Endothelial cell of umbilical vein (primary cell): Measurements from ENCODE around the gene TUBB4A.

Experiments
- CTCF ChIP-seq, 2 donors: IDR thresholded peaks; 1 replicate in 1 of 2; 2 replicates in 1 of 2; pipeline ENCODE4 v1.5.1; 2011; ENCODE audit warnings: low read length in 2 of 2, mild to moderate bottlenecking in 2 of 2, moderate library complexity in 2 of 2, control low read depth in 1 of 2, inconsistent platforms in 1 of 2, low read depth in 1 of 2; ENCODE audit not compliant: insufficient read depth in 1 of 2; ENCODE audit errors: extremely low read depth in 1 of 2
- EZH2 ChIP-seq: IDR thresholded peaks from 2 replicates; pipeline ENCODE4 v1.6.1; 2012; ENCODE audit warnings: borderline replicate concordance, low read depth, mild to moderate bottlenecking, moderate library complexity, low read length, inconsistent platforms; ENCODE audit not compliant: severe bottlenecking
- JUN ChIP-seq: IDR thresholded peaks from 2 replicates; pipeline ENCODE4 v1.6.1; 2011; ENCODE audit warnings: borderline replicate concordance, low read depth; ENCODE audit not compliant: insufficient read length, insufficient read depth
- MYC ChIP-seq: IDR thresholded peaks from one replicate; pipeline ENCODE4 v1.6.1; 2011; ENCODE audit warnings: mild to moderate bottlenecking, low read depth, low read length
- POLR2A ChIP-seq: IDR thresholded peaks from 2 replicates; pipeline ENCODE4 v1.6.1; 2012; ENCODE audit warnings: low read depth, mild to moderate bottlenecking, control low read depth, low read length
- POLR2AphosphoS5 ChIP-seq: IDR thresholded peaks from 2 replicates; pipeline ENCODE4 v1.6.1; 2012; ENCODE audit warnings: low read depth, mild to moderate bottlenecking, control low read depth, low read length, moderate library complexity; ENCODE audit not compliant: insufficient read depth
- TF ChIP-seq, protein P1 (sequence below): IDR thresholded peaks from 2 replicates; pipeline ENCODE4 v1.6.1; 2011; ENCODE audit not compliant: insufficient read depth, insufficient read length

- TF ChIP-seq POLR2A (no peak), CTCF (IDR thresholded peaks at IDR 0.05; ENCODE audit: extremely low read depth in 1 of 2, insufficient read depth in 1 of 2, low read depth in 1 of 2, low read length in 2 of 2) (no peak), POLR2AphosphoS5 (no peak), EZH2 (no peak), JUN (no peak), MYC (no peak)
- TF ChIP-seq, protein P1, sequence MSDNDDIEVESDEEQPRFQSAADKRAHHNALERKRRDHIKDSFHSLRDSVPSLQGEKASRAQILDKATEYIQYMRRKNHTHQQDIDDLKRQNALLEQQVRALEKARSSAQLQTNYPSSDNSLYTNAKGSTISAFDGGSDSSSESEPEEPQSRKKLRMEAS, result no peak
Observed at GRCh38 chr19:6494438-6495036, 7.6 kb downstream of the TUBB4A start.
